ENCODE results near the gene LRIG1. TPM values are rescaled to one million over a fixed set of nuclear protein-coding genes. Genes with fewer than 3 reads are reported as not detected.
A peak's percentile ranks its signal among the peaks of the same experiment; 100 is the strongest.

Gene LRIG1
- total RNA-seq, 1 experiment from 2014 or later, result 17.2 TPM

DNA sequence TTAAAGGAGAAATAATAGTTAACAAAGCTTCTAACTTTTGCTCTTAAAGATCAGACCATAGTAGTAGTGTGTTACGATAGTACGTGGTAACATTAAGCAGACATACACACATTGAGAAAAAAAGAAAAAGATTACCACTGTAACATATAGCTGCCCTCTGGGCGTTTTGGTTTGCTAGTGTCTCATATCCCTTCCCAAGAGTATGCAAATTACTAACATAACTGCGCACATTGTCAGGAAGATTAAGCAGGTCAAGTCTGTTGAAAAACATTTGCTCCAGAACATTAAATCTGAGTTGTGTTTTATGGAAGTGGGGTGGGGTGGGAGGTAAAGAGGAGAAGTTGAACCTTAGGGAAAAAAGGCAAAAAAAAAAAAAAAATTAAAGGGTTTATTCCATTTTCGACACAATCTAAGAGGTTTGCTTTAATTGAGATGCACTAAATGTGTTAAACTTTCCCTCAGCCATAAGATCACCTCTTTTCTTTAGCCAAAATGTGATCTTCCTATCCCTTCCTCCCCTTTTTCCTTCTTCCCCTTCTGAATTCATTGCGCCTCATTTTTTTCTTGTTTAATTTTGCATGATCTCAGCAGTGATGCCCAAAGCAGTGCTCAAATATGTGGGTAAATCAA lies 1.5 kb upstream of the LRIG1 start:
- Mint-ChIP-seq H3K4me3 (ENCODE audit: unreplicated experiment) (no peak overlapping the region), H3K27me3 (ENCODE audit: insufficient read depth, unreplicated experiment) (no peaks in the 10 kb centered on the region), H3K4me1 (ENCODE audit: insufficient read depth, unreplicated experiment) (peaks cover 20% of the 10 kb centered on the region), H3K9me3 (ENCODE audit: unreplicated experiment) (no peaks in the 10 kb centered on the region), H3K36me3 (ENCODE audit: insufficient read depth, unreplicated experiment) (no peaks in the 10 kb centered on the region), H3K27ac (ENCODE audit: low read depth, unreplicated experiment) (no peak overlapping the region)
- no peak for DNase-seq (ENCODE audit: unreplicated experiment)
- CTCF ChIA-PET, result interaction anchor here (0.6 to 0.9 kb wide), 3 partner anchors 12 to 91 kb away, joined by 3 to 4 read pairs (median 3); no protein-coding TSS in a partner anchor
- intact Hi-C loops (cut with micrococcal nuclease), result loop anchor here (5.0 to 10.0 kb wide), 3 partner anchors 75 to 225 kb away; no protein-coding TSS in a partner anchor
- TF ChIP-seq, protein P1, sequence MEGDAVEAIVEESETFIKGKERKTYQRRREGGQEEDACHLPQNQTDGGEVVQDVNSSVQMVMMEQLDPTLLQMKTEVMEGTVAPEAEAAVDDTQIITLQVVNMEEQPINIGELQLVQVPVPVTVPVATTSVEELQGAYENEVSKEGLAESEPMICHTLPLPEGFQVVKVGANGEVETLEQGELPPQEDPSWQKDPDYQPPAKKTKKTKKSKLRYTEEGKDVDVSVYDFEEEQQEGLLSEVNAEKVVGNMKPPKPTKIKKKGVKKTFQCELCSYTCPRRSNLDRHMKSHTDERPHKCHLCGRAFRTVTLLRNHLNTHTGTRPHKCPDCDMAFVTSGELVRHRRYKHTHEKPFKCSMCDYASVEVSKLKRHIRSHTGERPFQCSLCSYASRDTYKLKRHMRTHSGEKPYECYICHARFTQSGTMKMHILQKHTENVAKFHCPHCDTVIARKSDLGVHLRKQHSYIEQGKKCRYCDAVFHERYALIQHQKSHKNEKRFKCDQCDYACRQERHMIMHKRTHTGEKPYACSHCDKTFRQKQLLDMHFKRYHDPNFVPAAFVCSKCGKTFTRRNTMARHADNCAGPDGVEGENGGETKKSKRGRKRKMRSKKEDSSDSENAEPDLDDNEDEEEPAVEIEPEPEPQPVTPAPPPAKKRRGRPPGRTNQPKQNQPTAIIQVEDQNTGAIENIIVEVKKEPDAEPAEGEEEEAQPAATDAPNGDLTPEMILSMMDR (IDR thresholded peaks at IDR 0.05; ENCODE audit: unreplicated experiment), result no peak
- no TSS peak for BruUV-seq (replicated peaks)
- POLR2A ChIA-PET, result interaction anchor here (0.6 kb wide), 1 partner anchor 30 kb away, joined by 3 read pairs; no protein-coding TSS in a partner anchor

DNA sequence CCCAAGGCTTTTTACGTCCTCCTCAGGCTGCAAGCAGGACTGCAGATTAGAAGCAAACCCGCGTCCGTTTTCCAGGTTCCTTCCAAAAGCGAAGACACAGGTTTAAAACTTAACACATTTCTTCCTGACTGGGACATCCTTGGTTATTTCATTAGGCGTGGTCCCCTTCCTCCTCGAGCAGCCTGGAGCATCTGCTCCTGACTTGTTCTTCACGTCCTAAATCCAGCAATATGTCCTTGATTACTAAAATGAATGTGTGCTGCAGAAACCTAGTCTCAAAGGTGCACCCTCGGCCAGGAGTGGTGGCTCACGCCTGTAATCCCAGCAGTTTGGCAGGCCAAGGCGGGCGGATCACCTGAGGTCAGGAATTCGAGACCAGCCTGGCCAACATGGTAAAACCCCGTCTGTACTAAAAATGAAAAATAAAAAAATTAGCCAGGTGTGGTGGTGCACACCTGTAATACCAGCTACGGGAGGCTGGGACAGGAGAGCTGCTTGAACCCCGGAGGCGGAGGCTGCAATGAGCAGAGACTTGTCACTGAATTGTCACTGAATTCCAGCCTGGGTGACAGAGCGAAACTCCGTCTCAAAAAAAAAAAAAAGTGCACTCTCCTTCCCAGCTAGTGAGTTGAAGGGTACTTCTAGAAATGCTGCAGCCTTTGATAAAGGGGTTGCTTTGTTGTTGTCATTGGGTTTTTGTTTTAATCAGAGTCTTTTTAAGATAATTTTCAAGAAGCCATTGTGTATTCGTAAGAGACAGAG lies 842 bp upstream of the LRIG1 start:
- Mint-ChIP-seq H3K27ac (ENCODE audit: low read depth, unreplicated experiment) (no peak overlapping the region), H3K4me3 (ENCODE audit: unreplicated experiment) (peak overlapping the region; percentile 79), H3K9me3 (ENCODE audit: unreplicated experiment) (no peaks in the 10 kb centered on the region), H3K27me3 (ENCODE audit: insufficient read depth, unreplicated experiment) (no peaks in the 10 kb centered on the region), H3K36me3 (ENCODE audit: insufficient read depth, unreplicated experiment) (no peaks in the 10 kb centered on the region), H3K4me1 (ENCODE audit: insufficient read depth, unreplicated experiment) (peaks cover 26% of the 10 kb centered on the region)
- ChIA-PET POLR2A (interaction anchor here (0.6 to 1.2 kb wide), 2 partner anchors 11 to 29 kb away, joined by 3 to 4 read pairs; no protein-coding TSS in a partner anchor), CTCF (interaction anchor here (0.6 to 0.9 kb wide), 3 partner anchors 11 to 92 kb away, joined by 3 to 4 read pairs (median 3); no protein-coding TSS in a partner anchor)
- TF ChIP-seq, protein P1 (IDR thresholded peaks at IDR 0.05; ENCODE audit: unreplicated experiment), result no peak
- no peak for DNase-seq (ENCODE audit: unreplicated experiment)
- intact Hi-C loops (cut with micrococcal nuclease), result loop anchor here (1.0 to 10.0 kb wide), 6 partner anchors 29 to 315 kb away; no protein-coding TSS in a partner anchor
- no TSS peak for BruUV-seq (replicated peaks)

DNA sequence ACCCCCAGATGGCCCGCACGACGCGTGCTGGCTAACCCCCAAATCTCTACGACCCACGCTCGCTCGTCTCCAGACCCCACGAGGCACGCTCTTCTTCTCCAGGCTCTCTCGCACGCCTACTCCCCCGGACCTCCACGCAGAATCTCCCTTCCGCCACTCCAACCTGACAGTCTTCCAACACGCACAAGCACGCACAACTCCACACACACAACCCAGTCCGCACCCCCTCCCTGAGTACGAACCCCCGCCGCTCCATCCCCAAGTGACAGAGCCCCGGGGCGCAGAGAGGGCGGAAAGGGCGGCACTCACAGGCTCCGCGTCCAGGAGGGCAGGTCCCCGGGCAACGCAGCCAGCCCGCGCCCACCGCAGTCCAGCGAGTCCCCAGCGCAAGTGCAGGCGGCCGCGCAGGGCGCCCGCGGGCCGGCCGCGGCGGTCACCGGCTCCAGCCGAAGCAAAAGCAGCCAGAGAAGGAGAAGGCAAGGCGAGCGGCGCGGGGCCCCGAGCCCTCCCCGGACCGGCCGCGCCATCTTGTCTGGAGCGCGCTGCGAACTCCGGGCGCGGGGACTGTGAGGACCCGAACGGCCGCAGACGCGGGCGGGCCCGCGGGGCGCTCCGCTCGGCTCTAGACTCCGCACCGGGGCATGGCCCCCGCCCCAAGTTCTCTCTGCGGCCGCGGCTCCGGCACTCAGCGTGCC lies 794 bp downstream of the LRIG1 start:
- Mint-ChIP-seq H3K9me3 (ENCODE audit: unreplicated experiment) (no peaks in the 10 kb centered on the region), H3K27ac (ENCODE audit: low read depth, unreplicated experiment) (no peak overlapping the region), H3K4me1 (ENCODE audit: insufficient read depth, unreplicated experiment) (peaks cover 41% of the 10 kb centered on the region), H3K4me3 (ENCODE audit: unreplicated experiment) (peak overlapping the region; percentile 79), H3K36me3 (ENCODE audit: insufficient read depth, unreplicated experiment) (no peaks in the 10 kb centered on the region), H3K27me3 (ENCODE audit: insufficient read depth, unreplicated experiment) (no peaks in the 10 kb centered on the region)
- ChIA-PET POLR2A (interaction anchor here (0.6 to 1.7 kb wide), 9 partner anchors 9 to 323 kb away, joined by 3 to 5 read pairs (median 4); no protein-coding TSS in a partner anchor), CTCF (interaction anchor here (0.6 to 1.9 kb wide), 4 partner anchors 89 to 322 kb away, joined by 3 to 10 read pairs (median 4); no protein-coding TSS in a partner anchor)
- DNase-seq (ENCODE audit: unreplicated experiment), result peak; percentile 16
- no TSS peak for BruUV-seq (replicated peaks)
- TF ChIP-seq, protein P1 (IDR thresholded peaks at IDR 0.05; ENCODE audit: unreplicated experiment), result no peak
- intact Hi-C loops (cut with micrococcal nuclease), result loop anchor here (2.0 to 10.0 kb wide), 5 partner anchors 27 to 317 kb away; no protein-coding TSS in a partner anchor

Measured in MCF 10A (cell line).